AG09319 (cell line): ENCODE data around the gene ATP6V0E2.

Experiments used
- DNase-seq: peaks from one replicate; pipeline ENCODE4 v3.0.0-alpha.2; 2010; ENCODE audit warnings: low read depth; ENCODE audit errors: extremely low read depth
- CTCF ChIP-seq: IDR thresholded peaks from 2 replicates; pipeline ENCODE4 v1.5.1; 2011; ENCODE audit warnings: low read depth, mild to moderate bottlenecking, inconsistent platforms, low read length, moderate library complexity

ATP6V0E2 gene

GRCh38 chr7:149875396-149875795 is 1.6 kb downstream of the ATP6V0E2 start:
- no peak for DNase-seq
- no peak for TF ChIP-seq CTCF

- no peak for TF ChIP-seq CTCF
- no peak for DNase-seq
Measured at GRCh38 chr7:149877890-149878522, 4.2 kb downstream of the ATP6V0E2 start.

- no peak for TF ChIP-seq CTCF
- DNase-seq = no peak
Measured at GRCh38 chr7:149878523-149878921, 4.8 kb downstream of the ATP6V0E2 start.

GRCh38 chr7:149879271-149879743 is 5.5 kb downstream of the ATP6V0E2 start:
- no peak for DNase-seq
- TF ChIP-seq CTCF = no peak

GRCh38 chr7:149879766-149880637 is 6.2 kb downstream of the ATP6V0E2 start:
- DNase-seq = no peak
- no peak for TF ChIP-seq CTCF

- no peak for DNase-seq
- no peak for TF ChIP-seq CTCF
Measured at GRCh38 chr7:149880638-149881311, 7.0 kb downstream of the ATP6V0E2 start.
